GM12878 (cell line): ENCODE measurements around the gene IL36A. TPM values are rescaled to one million over a fixed set of nuclear protein-coding genes. Genes with fewer than 3 reads are reported as not detected.

Source experiments
- ATAC-seq: fragments of 200-7000 bp; cut with Tn5 transposase; 3 replicates; pipeline ENCODE4 v1.9.1; 2020; ENCODE audit warnings: mild to moderate bottlenecking, moderate library complexity
- BruUV-seq: library from RNA; stranded (reverse); fragments of 400-500 nt; replicated peaks from 2 replicates; lab custom pipeline; 2021; lab: Mats Ljungman, UMichigan
- CTCF ChIA-PET: fragments of 300-600 bp; sonication (Branson Sonifier 250); formaldehyde crosslinking; extraction: SDS; loops from one replicate; lab custom pipeline; 2021; ENCODE audit warnings: inconsistent platforms; lab: Yijun Ruan, JAX
- POLR2A ChIA-PET: fragments of 350-600 bp; formaldehyde crosslinking; extraction: SDS; loops from one replicate; lab custom pipeline; 2021; ENCODE audit warnings: inconsistent platforms; lab: Charles Lee
- RAD21 ChIA-PET: fragments of 300-600 bp; sonication (Branson Sonifier 250); formaldehyde crosslinking; loops from one replicate; lab custom pipeline; 2023; ENCODE audit warnings: antibody characterized with exemption; ENCODE audit not compliant: unreplicated experiment; lab: Charles Lee
- SMC1A ChIA-PET: fragments of 300-600 bp; sonication (Branson Sonifier 250); formaldehyde crosslinking; loops from one replicate; lab custom pipeline; 2023; ENCODE audit not compliant: unreplicated experiment, uncharacterized antibody; lab: Charles Lee
- DNase-seq: peaks from one replicate; pipeline ENCODE4 v3.0.0-alpha.2; 2011; ENCODE audit warnings: low read depth, low spot score
- FAIRE-seq: peaks from 3 replicates; lab custom pipeline; 2011; peaks lifted over from hg19 to GRCh38; lab: Jason Lieb, UNC
- H2AFZ ChIP-seq: 2 replicates; pipeline ENCODE4 v1.6.0; 2011; ENCODE audit warnings: low read depth, low read length, control low read depth; ENCODE audit not compliant: control insufficient read depth
- H3K27ac ChIP-seq: 2 replicates; pipeline ENCODE4 v1.5.1; 2011; ENCODE audit warnings: control low read depth; ENCODE audit not compliant: control insufficient read depth, insufficient read depth
- H3K27me3 ChIP-seq, 2 experiments: replicated peaks in 1 of 2; 2 replicates each; pipeline versions ENCODE4 v1.6.0 to v1.6.1; 2011; ENCODE audit warnings: low read length in 1 of 2; ENCODE audit not compliant: control insufficient read depth in 2 of 2, insufficient read depth in 2 of 2
- H3K36me3 ChIP-seq, 2 experiments: 2 replicates each; pipeline ENCODE4 v1.5.1; 2011; ENCODE audit warnings: low read length in 1 of 2; ENCODE audit not compliant: control insufficient read depth in 2 of 2, insufficient read depth in 2 of 2
- H3K4me1 ChIP-seq: 2 replicates; pipeline ENCODE4 v1.6.1; 2011; ENCODE audit warnings: mild to moderate bottlenecking, low read length, moderate library complexity, mixed read lengths; ENCODE audit not compliant: control insufficient read depth, insufficient read depth
- H3K4me2 ChIP-seq: 2 replicates; pipeline ENCODE4 v1.6.0; 2011; ENCODE audit warnings: control low read depth; ENCODE audit not compliant: control insufficient read depth, insufficient read depth
- H3K4me3 ChIP-seq: fragments of 200-600 bp; sonication (generic); 2 replicates; pipeline ENCODE4 v1.5.1; 2016
- H3K79me2 ChIP-seq: 2 replicates; pipeline ENCODE4 v1.6.0; 2011; ENCODE audit warnings: low read length; ENCODE audit not compliant: control insufficient read depth, insufficient read depth
- H3K9ac ChIP-seq: 2 replicates; pipeline ENCODE4 v1.8.0; 2011; ENCODE audit warnings: low read length, control low read depth, mixed read lengths; ENCODE audit not compliant: control insufficient read depth, insufficient read depth
- H3K9me3 ChIP-seq: replicated peaks from 3 replicates; pipeline ENCODE4 v1.5.1; 2011; ENCODE audit warnings: mild to moderate bottlenecking, low read length; ENCODE audit not compliant: control insufficient read depth, insufficient read depth
- H4K20me1 ChIP-seq: 2 replicates; pipeline ENCODE4 v1.6.0; 2011; ENCODE audit not compliant: control insufficient read depth, insufficient read depth
- BRCA1 ChIP-seq: IDR thresholded peaks from 2 replicates; pipeline ENCODE4 v1.6.1; 2011; ENCODE audit warnings: low read depth, low read length, improper control_type of control experiment
- HDGF ChIP-seq: fragments of 450-650 bp; IDR thresholded peaks from 2 replicates; pipeline ENCODE4 v1.6.1; 2016; ENCODE audit warnings: antibody characterized with exemption
- STAT3 ChIP-seq: IDR thresholded peaks from 2 replicates; pipeline ENCODE4 v1.6.1; 2011; ENCODE audit warnings: low read depth, low read length, improper control_type of control experiment
- ZNF384 ChIP-seq: IDR thresholded peaks from 2 replicates; pipeline ENCODE4 v1.6.1; 2012; ENCODE audit warnings: low read depth, mild to moderate bottlenecking, low read length, improper control_type of control experiment, borderline replicate concordance
- ZSCAN29 ChIP-seq: fragments of 450-650 bp; IDR thresholded peaks from 2 replicates; pipeline ENCODE4 v1.6.1; 2017; ENCODE audit warnings: mild to moderate bottlenecking, moderate library complexity
- WGBS: methylation state at CpG from one replicate; pipeline ENCODE4 v1.1.6; 2016; ENCODE audit warnings: low lambda C conversion rate; ENCODE audit not compliant: insufficient replicate concordance, insufficient coverage; ENCODE audit errors: missing lambda C conversion rate; 5-methylcytosine and 5-hydroxymethylcytosine counted together
- in situ Hi-C: fragments of 300-500 bp; cut with MboI; formaldehyde crosslinking; loops from 9 replicates; pipeline ENCODE4 v1.14.3; 2018; ENCODE audit warnings: mixed read lengths
- intact Hi-C: fragments of 100-400 bp; cut with micrococcal nuclease; formaldehyde crosslinking; loops from one replicate; pipeline ENCODE4 v1.14.2; 2022; ENCODE audit not compliant: unreplicated experiment
- polyA plus RNA-seq, 11 experiments: library from polyadenylated mRNA; depleted of rRNA in 4 of 11; unstranded in 6 of 11; stranded (reverse) in 5 of 11; fragments of >200 nt; fragmentation: Nextera tagmentation in 4 of 11; fragmentation: Illumina TruSeq in 1 of 11; extraction: Ambion mirVana in 4 of 11; extraction: Trizol in 1 of 11; gene quantifications; 1 replicate in 1 of 11; 2 replicates in 10 of 11; pipeline versions ENCODE4 v1.2.1 to v1.2.3, GENCODE V29; 2011 to 2016; ENCODE audit warnings: inconsistent platforms in 2 of 11, missing spikeins in 2 of 11, low read depth in 1 of 11
- total RNA-seq, 4 experiments: library from RNA; depleted of rRNA in 3 of 4; stranded (reverse); fragments of >200 nt in 3 of 4; fragmentation: Illumina TruSeq in 1 of 4; extraction: Trizol in 1 of 4; gene quantifications; 2 replicates each; pipeline versions ENCODE4 v1.2.1 to v1.2.3, GENCODE V29; 2013 to 2021
- TF ChIP-seq, protein P1 (sequence below): IDR thresholded peaks from 2 replicates; pipeline ENCODE4 v1.6.1; 2012; ENCODE audit warnings: low read length, inconsistent platforms
- TF ChIP-seq, protein P2 (sequence below): fragments of 150-350 bp; IDR thresholded peaks from 2 replicates; pipeline ENCODE4 v1.6.1; 2016; ENCODE audit warnings: low read depth, low read length
- TF ChIP-seq, protein P3 (sequence below): fragments of 450-650 bp; IDR thresholded peaks from 2 replicates; pipeline ENCODE4 v1.6.1; 2017; ENCODE audit warnings: low read depth, mild to moderate bottlenecking, moderate library complexity

Gene IL36A
- total and polyA plus RNA-seq, 10 of the 15 experiments (the other 5 are each of a cell fraction or from before 2014, with no cell fraction given) = not detected

DNA sequence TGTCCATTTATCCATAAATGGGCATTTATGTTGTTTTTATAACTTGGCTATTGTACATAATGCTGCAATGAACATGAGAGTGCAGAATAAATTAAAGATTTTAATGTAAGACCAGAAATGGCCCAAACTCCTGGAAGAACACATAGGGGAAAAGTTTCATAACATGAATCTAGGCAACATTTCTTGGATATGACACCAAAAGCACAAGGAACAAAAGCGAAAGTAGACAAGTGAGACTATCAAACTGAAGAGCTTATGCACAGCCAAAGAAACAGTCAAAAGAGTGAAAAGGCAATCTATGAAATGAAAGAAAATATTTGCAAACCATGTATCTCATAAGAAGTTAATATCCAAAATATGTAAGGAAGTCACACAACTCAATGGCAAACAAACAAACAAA, 5.8 kb downstream of the IL36A start:
- Histone ChIP-seq H3K79me2 (no peaks in the 10 kb centered on the region), H3K9ac (no peak overlapping the region), H3K4me2 (no peak overlapping the region), H3K4me3 (no peak overlapping the region), H2AFZ (no peak overlapping the region), H4K20me1 (no peaks in the 10 kb centered on the region), H3K36me3 (no peaks in the 10 kb centered on the region), H3K4me1 (no peaks in the 10 kb centered on the region), H3K9me3 (no peaks in the 10 kb centered on the region), H3K27me3 (no peaks in the 10 kb centered on the region; a peak in 1 of 4 replicates), H3K27ac (no peak overlapping the region)
- BruUV-seq = no TSS peak
- ChIA-PET POLR2A (no interaction called here), SMC1A (no interaction called here), CTCF (no interaction called here), RAD21 (no interaction called here)
- in situ Hi-C loops = no loop called here
- TF ChIP-seq STAT3 (no peak), ZSCAN29 (no peak), HDGF (no peak), BRCA1 (no peak), ZNF384 (no peak)
- TF ChIP-seq, protein P1, sequence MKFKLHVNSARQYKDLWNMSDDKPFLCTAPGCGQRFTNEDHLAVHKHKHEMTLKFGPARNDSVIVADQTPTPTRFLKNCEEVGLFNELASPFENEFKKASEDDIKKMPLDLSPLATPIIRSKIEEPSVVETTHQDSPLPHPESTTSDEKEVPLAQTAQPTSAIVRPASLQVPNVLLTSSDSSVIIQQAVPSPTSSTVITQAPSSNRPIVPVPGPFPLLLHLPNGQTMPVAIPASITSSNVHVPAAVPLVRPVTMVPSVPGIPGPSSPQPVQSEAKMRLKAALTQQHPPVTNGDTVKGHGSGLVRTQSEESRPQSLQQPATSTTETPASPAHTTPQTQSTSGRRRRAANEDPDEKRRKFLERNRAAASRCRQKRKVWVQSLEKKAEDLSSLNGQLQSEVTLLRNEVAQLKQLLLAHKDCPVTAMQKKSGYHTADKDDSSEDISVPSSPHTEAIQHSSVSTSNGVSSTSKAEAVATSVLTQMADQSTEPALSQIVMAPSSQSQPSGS = no peak
- TF ChIP-seq, protein P2, sequence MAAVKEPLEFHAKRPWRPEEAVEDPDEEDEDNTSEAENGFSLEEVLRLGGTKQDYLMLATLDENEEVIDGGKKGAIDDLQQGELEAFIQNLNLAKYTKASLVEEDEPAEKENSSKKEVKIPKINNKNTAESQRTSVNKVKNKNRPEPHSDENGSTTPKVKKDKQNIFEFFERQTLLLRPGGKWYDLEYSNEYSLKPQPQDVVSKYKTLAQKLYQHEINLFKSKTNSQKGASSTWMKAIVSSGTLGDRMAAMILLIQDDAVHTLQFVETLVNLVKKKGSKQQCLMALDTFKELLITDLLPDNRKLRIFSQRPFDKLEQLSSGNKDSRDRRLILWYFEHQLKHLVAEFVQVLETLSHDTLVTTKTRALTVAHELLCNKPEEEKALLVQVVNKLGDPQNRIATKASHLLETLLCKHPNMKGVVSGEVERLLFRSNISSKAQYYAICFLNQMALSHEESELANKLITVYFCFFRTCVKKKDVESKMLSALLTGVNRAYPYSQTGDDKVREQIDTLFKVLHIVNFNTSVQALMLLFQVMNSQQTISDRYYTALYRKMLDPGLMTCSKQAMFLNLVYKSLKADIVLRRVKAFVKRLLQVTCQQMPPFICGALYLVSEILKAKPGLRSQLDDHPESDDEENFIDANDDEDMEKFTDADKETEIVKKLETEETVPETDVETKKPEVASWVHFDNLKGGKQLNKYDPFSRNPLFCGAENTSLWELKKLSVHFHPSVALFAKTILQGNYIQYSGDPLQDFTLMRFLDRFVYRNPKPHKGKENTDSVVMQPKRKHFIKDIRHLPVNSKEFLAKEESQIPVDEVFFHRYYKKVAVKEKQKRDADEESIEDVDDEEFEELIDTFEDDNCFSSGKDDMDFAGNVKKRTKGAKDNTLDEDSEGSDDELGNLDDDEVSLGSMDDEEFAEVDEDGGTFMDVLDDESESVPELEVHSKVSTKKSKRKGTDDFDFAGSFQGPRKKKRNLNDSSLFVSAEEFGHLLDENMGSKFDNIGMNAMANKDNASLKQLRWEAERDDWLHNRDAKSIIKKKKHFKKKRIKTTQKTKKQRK = no peak
- TF ChIP-seq, protein P3, sequence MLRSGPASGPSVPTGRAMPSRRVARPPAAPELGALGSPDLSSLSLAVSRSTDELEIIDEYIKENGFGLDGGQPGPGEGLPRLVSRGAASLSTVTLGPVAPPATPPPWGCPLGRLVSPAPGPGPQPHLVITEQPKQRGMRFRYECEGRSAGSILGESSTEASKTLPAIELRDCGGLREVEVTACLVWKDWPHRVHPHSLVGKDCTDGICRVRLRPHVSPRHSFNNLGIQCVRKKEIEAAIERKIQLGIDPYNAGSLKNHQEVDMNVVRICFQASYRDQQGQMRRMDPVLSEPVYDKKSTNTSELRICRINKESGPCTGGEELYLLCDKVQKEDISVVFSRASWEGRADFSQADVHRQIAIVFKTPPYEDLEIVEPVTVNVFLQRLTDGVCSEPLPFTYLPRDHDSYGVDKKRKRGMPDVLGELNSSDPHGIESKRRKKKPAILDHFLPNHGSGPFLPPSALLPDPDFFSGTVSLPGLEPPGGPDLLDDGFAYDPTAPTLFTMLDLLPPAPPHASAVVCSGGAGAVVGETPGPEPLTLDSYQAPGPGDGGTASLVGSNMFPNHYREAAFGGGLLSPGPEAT = no peak
- intact Hi-C loops = no loop called here
- WGBS = 73% methylated on average over 1 of the region's 1 CpG
- ATAC-seq (no peak), DNase-seq (no peak), FAIRE-seq (no peak)
